HFFc6 (cell line): Measurements from ENCODE around the gene DYNC2I2. TPM values are rescaled to one million over a fixed set of nuclear protein-coding genes. Genes with fewer than 3 reads are reported as not detected.
"Not testable (repeated sequence)": the region's sequence is repeated elsewhere in the genome, so short reads cannot be mapped to it uniquely, and the experiment has no call there.

Experiments
- DNase-seq: peaks from one replicate; pipeline ENCODE4 v3.0.0-alpha.2; 2018
- H3K27ac Mint-ChIP-seq: 2 replicates; pipeline ENCODE4 v1.8.0; 2020; ENCODE audit warnings: mild to moderate bottlenecking, mixed read lengths
- H3K27me3 Mint-ChIP-seq: 2 replicates; pipeline ENCODE4 v1.8.0; 2021; ENCODE audit warnings: mild to moderate bottlenecking, moderate library complexity, mixed read lengths; ENCODE audit not compliant: insufficient read depth
- H3K36me3 Mint-ChIP-seq: 2 replicates; pipeline ENCODE4 v1.8.0; 2021; ENCODE audit warnings: low read depth, mixed read lengths
- H3K4me1 Mint-ChIP-seq: 2 replicates; pipeline ENCODE4 v1.8.0; 2020; ENCODE audit warnings: low read depth, mixed read lengths
- H3K4me3 Mint-ChIP-seq: 2 replicates; pipeline ENCODE4 v1.8.0; 2020; ENCODE audit warnings: mild to moderate bottlenecking, moderate library complexity, mixed read lengths
- H3K9me3 Mint-ChIP-seq: 2 replicates; pipeline ENCODE4 v1.8.0; 2020; ENCODE audit warnings: mild to moderate bottlenecking, mixed read lengths
- total RNA-seq, 6 experiments: library from RNA; stranded (reverse); fragmentation: NEBNext Ultra II Directional; extraction: Animal tissue kit (Norgen Biotek cat#: 25700); gene quantifications; 2 replicates in 1 of 6; 3 replicates in 5 of 6; pipeline ENCODE4 v1.2.3, GENCODE V29; 2021
- TF ChIP-seq, protein P1 (sequence below): fragments of 200-600 bp; sonication (generic); IDR thresholded peaks from 2 replicates; pipeline ENCODE4 v1.5.0; 2021; ENCODE audit warnings: antibody characterized with exemption, mild to moderate bottlenecking

The DYNC2I2 gene
- total RNA-seq, 6 experiments from 2014 or later: 34.5 to 51.7 (median 49.9) TPM

DNA sequence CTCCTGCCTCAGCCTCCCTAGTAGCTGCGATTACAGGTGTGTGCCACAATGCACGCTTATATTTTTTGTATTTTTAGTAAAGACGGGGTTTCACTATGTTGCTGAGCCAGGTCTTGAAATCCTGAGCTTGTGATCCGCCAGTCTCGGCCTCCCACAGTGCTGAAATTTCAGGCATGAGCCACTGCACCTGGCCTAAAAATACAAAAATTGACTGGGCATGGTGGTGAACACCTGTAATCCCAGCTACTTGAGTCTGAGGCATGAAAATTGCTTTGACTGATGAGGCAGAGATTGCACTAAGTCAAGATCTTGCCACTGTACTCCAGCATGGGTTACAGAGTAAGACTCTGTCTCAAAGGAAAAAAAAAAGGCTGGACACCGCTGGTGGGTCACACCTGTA is 13.1 kb upstream of the DYNC2I2 start:
- TF ChIP-seq, protein P1, sequence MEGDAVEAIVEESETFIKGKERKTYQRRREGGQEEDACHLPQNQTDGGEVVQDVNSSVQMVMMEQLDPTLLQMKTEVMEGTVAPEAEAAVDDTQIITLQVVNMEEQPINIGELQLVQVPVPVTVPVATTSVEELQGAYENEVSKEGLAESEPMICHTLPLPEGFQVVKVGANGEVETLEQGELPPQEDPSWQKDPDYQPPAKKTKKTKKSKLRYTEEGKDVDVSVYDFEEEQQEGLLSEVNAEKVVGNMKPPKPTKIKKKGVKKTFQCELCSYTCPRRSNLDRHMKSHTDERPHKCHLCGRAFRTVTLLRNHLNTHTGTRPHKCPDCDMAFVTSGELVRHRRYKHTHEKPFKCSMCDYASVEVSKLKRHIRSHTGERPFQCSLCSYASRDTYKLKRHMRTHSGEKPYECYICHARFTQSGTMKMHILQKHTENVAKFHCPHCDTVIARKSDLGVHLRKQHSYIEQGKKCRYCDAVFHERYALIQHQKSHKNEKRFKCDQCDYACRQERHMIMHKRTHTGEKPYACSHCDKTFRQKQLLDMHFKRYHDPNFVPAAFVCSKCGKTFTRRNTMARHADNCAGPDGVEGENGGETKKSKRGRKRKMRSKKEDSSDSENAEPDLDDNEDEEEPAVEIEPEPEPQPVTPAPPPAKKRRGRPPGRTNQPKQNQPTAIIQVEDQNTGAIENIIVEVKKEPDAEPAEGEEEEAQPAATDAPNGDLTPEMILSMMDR: no peak
- Mint-ChIP-seq H3K4me1 (peaks cover 7% of the 10 kb centered on the region; the same call in 1 of the 2 replicates), H3K4me3 (no peak overlapping the region), H3K27me3 (no peaks in the 10 kb centered on the region; the same call in 1 of the 2 replicates), H3K9me3 (no peaks in the 10 kb centered on the region), H3K36me3 (no peaks in the 10 kb centered on the region), H3K27ac (no peak overlapping the region)
- no peak for DNase-seq

DNA sequence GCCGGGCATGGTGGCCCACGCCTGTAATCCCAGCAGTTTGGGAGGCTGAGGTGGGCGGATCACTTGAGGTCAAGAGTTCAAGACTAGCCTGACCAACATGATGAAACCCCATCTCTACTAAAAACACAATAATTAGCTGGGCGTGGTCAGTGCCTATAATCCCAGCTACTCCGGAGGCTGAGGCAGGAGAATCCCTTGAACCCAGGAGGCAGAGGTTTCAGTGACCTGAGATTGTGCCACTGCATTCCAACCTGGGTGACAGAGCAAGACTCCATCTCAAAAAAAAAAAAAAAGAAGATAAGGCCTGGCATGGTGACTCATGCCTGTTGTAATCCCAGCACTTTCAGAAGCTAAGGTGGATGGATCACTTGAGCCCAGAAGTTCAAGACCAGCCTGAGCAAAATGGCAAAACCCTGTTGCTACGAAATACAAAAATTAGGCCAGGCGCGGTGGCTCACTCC is 9.9 kb upstream of the DYNC2I2 start:
- peak overlapping the region; percentile 58; the same call in 1 of the 2 replicates for H3K27ac Mint-ChIP-seq
- H3K9me3 Mint-ChIP-seq, H3K36me3 Mint-ChIP-seq, H3K4me1 Mint-ChIP-seq, H3K27me3 Mint-ChIP-seq, H3K4me3 Mint-ChIP-seq: not testable (repeated sequence)
- DNase-seq: peak; percentile 28

DNA sequence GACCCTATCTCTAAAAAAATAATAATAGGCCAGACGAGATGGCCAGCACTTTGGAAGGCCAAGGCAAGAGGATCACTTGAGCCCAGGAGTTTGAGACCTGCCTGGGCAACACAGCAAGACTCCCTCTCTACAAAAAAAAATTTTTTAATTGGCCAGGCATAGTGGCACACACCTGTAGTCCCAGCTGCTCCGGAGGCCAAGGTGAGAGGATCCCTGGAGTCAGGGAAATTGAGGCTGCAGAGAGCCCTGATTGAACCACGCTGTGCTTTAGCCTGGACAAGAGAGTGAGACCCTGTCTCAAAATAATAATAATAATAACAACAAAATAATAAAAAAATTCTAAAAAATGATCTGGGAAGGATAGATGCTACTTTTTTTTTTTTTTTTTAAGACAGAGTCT is 1.1 kb upstream of the DYNC2I2 start:
- no peaks in the 10 kb centered on the region; the same call in 1 of the 2 replicates for H3K27me3 Mint-ChIP-seq
- peaks cover 16% of the 10 kb centered on the region for H3K4me1 Mint-ChIP-seq
- TF ChIP-seq, protein P1: no peak
- peak overlapping the region; percentile 100; the same call in 1 of the 2 replicates for H3K27ac Mint-ChIP-seq
- H3K36me3 Mint-ChIP-seq: 0 out of 2 replicates have a peak, but pooled peaks cover 4% of the 10 kb centered on the region
- no peaks in the 10 kb centered on the region for H3K9me3 Mint-ChIP-seq
- no peak overlapping the region; the same call in 1 of the 2 replicates for H3K4me3 Mint-ChIP-seq
- no peak for DNase-seq

DNA sequence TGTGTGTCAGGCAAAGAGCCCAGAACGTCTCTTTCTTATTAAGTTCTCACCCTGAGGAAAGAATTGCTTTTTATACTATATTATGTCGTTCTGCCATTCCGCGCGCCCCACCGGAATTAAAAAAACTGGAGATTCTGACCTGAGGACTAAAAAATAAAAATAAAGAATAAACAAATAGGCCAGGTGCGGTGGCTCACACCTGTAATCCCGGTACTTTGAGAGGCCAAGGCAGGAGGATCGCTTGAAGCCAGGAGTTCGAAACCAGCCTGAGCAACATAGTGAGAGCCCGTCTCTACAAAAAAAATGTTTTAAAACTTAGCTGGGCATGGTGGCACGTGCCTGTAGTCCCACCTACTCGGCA is 677 bp upstream of the DYNC2I2 start:
- no peak for DNase-seq
- Mint-ChIP-seq H3K4me1 (peaks cover 16% of the 10 kb centered on the region), H3K27ac (peak overlapping the region; percentile 100), H3K36me3 (0 out of 2 replicates have a peak, but pooled peaks cover 4% of the 10 kb centered on the region), H3K27me3 (no peaks in the 10 kb centered on the region; the same call in 1 of the 2 replicates), H3K9me3 (no peaks in the 10 kb centered on the region), H3K4me3 (peak overlapping the region; percentile 93)
- TF ChIP-seq, protein P1: no peak

DNA sequence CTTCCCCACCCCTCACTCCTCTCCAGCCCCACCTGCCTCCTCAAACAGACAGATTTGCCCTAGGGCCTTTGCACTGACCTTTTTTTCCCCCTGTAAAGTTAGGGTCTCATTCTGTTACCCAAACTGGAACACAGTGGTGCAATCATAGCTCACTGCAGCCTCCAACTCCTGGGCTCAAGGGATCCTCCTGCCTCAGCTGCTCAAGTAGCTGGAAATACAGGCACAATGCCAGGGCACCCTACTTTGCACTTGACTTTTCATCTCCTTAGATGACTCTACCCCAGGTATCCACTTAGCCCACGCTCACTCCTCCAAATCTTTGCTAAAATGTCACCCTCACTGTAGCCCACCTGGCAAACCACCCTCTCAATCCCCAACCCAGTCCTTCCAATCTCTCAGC is 2.2 kb downstream of the DYNC2I2 start:
- no peak overlapping the region for H3K27ac Mint-ChIP-seq
- peak overlapping the region; percentile 37 for H3K4me3 Mint-ChIP-seq

DNA sequence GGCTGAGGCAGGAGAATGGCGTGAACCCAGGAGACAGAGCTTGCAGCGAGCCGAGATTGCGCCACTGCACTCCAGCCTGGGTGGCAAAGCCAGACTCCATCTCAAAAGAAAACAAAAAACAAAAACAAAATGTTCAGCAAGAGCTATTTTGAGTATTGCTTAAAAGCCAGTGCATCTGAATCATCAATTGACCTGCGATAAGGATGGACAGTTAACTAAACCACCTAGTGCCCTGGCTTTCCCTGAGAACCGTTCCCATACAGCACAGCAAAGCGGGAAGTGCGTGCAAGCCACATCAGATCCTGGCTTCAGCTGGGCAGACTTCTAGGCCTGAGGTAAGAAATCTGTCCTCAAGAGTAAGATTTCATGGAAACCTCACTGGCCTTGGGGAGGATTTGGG is 2.7 kb downstream of the DYNC2I2 start:
- Mint-ChIP-seq H3K27me3 (no peaks in the 10 kb centered on the region), H3K9me3 (no peaks in the 10 kb centered on the region), H3K4me3 (no peak overlapping the region), H3K4me1 (peaks cover 16% of the 10 kb centered on the region), H3K36me3 (0 out of 2 replicates have a peak, but pooled peaks cover 4% of the 10 kb centered on the region), H3K27ac (no peak overlapping the region)
- TF ChIP-seq, protein P1: no peak
- DNase-seq: no peak

More for the DNA sequence above, 2.2 kb downstream of the DYNC2I2 start:
- TF ChIP-seq, protein P1: no peak
- H3K27me3 Mint-ChIP-seq: no peaks in the 10 kb centered on the region
- no peaks in the 10 kb centered on the region for H3K9me3 Mint-ChIP-seq
- 0 out of 2 replicates have a peak, but pooled peaks cover 4% of the 10 kb centered on the region for H3K36me3 Mint-ChIP-seq
- peaks cover 16% of the 10 kb centered on the region for H3K4me1 Mint-ChIP-seq
- DNase-seq: no peak
